HG03025 (cell line): Measurements from ENCODE around the gene PODN.

Experiments
- ATAC-seq: cut with Tn5 transposase; IDR thresholded peaks from one replicate; pipeline ENCODE4 v1.9.1; 2021; ENCODE audit warnings: mild to moderate bottlenecking, moderate library complexity; ENCODE audit not compliant: unreplicated experiment, low FRiP score

Gene PODN

GRCh38 chr1:53073868-53074311 lies 11.9 kb downstream of the PODN start:
- ATAC-seq = no peak

GRCh38 chr1:53074313-53075154 lies 12.5 kb downstream of the PODN start:
- no peak for ATAC-seq

GRCh38 chr1:53075206-53075605 lies 13.2 kb downstream of the PODN start:
- ATAC-seq = no peak

GRCh38 chr1:53075761-53076163 lies 13.7 kb downstream of the PODN start:
- no peak for ATAC-seq

- ATAC-seq = no peak
Measured at GRCh38 chr1:53076165-53076564, 14.2 kb downstream of the PODN start.

- ATAC-seq = no peak
Measured at GRCh38 chr1:53076721-53077598, 14.9 kb downstream of the PODN start.

DNA sequence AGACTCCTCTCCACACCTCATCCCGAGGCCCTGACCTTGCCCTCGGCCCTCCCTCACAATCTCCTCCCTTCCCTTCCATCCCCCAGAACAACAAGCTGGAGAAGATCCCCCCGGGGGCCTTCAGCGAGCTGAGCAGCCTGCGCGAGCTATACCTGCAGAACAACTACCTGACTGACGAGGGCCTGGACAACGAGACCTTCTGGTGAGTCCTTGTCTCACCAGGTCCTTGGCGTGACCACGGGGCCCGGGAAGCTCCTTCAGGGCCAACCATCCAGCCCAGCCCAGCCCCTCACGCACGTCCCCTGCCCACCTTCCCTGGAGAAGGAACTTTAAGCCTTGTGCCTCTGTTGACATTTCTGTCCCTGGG lies 15.6 kb downstream of the PODN start:
- ATAC-seq = no peak

DNA sequence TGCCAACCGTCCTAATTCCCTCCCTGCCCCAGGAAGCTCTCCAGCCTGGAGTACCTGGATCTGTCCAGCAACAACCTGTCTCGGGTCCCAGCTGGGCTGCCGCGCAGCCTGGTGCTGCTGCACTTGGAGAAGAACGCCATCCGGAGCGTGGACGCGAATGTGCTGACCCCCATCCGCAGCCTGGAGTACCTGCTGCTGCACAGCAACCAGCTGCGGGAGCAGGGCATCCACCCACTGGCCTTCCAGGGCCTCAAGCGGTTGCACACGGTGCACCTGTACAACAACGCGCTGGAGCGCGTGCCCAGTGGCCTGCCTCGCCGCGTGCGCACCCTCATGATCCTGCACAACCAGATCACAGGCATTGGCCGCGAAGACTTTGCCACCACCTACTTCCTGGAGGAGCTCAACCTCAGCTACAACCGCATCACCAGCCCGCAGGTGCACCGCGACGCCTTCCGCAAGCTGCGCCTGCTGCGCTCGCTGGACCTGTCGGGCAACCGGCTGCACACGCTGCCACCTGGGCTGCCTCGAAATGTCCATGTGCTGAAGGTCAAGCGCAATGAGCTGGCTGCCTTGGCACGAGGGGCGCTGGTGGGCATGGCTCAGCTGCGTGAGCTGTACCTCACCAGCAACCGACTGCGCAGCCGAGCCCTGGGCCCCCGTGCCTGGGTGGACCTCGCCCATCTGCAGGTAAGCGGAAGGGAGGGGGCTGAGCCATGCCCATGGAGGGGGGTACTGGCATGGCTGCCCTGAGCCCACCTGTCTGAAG lies 16.5 kb downstream of the PODN start:
- no peak for ATAC-seq

- ATAC-seq = no peak
Measured at GRCh38 chr1:53079251-53079650, 17.2 kb downstream of the PODN start.

DNA sequence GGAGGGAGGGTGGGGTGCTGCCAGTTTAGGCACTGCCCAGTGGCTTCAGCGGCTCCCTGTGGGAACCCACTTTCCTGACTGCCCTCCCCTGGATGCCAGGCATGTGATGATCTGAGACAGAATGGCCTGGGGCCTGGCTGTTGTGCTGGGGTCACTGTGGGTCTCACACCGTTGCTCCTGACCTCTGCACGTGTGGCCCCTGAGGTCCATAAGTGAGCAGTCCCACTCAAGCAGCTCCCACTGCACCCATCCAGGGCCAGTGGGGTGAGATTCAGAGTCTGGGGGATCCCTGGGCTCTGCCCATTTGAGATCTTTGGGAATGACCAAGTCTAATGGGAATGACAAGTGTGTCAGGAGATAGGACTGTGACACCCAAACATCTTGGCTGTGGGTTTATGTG lies 18.0 kb downstream of the PODN start:
- no peak for ATAC-seq

DNA sequence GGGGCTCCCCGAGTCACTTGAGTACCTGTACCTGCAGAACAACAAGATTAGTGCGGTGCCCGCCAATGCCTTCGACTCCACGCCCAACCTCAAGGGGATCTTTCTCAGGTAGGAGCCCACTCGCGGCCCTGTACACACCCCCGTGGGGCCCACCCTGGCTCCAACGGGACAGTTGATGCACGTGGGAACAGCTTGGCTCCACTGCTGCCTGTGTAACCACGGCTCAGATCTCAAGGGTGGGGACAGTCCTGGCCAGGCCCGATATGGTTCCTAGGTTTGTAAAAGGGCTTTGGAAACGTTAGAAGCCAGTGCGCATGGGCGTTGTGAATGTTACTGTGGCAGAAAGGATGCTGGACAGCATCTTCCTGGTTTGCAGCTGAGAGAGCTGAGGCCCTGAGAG lies 18.8 kb downstream of the PODN start:
- ATAC-seq = no peak

GRCh38 chr1:53081384-53082066 lies 19.5 kb downstream of the PODN start:
- no peak for ATAC-seq

- no peak for ATAC-seq
Measured at GRCh38 chr1:53082826-53083455, 20.9 kb downstream of the PODN start.

DNA sequence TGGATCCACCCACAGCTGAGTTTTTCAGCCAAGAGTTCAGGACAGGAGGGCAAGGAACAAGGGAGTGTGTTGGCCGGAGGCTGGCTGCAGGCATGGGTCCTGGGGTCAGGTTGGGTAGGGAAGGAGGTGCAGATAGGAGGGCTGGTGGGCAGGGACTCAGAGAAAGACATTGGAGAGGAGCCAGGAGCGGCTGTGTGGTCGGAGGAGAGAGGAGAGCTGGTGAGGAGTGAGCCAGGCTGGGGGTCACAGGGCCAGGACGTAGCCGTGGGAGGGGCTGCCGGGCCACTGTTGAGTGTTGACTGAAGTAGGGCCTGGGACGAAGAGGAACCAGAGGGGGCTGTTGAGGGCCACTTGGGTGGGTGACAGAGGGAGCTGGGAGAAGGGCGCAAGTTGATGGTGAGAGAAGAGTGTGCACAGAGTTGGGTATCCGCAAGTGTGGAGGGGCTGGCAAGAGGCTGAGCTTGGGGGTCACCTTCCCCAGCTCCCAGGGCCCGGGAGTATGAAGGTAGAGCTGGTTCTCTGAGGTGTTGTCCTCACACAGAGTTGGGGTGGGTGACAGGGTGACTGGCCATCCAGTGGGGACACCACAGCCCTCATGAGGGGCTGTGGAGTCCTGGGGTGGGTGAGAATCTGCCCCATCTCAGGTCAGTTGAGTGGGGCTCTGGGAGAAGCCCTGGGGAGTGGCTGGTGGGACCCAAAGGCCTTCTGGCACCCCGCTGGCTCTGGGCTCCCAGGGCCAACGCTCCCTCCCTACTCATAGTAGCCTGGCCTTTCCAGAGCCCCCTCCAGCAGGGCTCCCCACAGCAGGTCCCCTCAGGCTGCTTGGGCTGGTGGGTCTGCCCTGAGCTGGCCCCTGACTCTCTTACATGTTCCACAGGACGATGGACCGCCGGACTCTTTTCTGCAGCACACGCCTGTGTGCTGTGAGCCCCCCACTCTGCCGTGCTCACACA lies 21.9 kb downstream of the PODN start:
- ATAC-seq = no peak

- no peak for ATAC-seq
Measured at GRCh38 chr1:53084589-53084971, 22.6 kb downstream of the PODN start.

- ATAC-seq = no peak
Measured at GRCh38 chr1:53085405-53085804, 23.4 kb downstream of the PODN start.

DNA sequence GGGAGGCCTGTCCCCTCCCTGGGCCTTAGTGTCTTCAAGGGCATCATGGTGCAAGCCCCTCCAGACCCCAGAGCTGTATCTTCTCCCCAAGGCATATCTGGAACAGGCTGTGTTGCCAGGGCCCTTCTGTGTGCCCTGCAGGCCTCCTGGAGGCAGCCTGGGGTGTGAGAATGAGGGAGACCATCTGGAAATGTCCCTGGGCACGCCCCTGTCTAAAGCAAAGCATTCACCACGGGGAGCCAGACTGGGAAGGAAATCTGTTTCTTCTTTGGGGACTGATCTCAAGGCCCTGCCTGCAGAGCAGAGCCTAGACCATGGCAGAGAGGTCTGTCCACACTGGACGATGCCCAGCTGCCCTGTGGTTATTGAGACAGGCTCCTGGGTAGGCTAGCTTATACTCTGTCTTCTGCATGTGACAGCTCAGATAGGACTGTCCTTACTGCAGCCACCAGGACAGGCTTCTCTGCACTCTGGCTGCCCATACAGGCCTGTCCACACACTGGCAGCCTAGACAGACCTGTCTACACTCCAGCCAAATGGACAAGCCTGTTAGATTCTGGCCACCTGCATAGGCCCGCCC lies 24.6 kb downstream of the PODN start:
- ATAC-seq = no peak
